IPS-11a (cell line): ENCODE results near the gene SLC16A14.
"Not testable (repeated sequence)": the region's sequence is repeated elsewhere in the genome, so short reads cannot be mapped to it uniquely, and the experiment has no call there.

ENCODE experiments used
- H3K4me3 ChIP-seq: one replicate; pipeline ENCODE4 v1.5.1; 2013; ENCODE audit warnings: low read depth, low read length, control low read depth

Gene SLC16A14

DNA sequence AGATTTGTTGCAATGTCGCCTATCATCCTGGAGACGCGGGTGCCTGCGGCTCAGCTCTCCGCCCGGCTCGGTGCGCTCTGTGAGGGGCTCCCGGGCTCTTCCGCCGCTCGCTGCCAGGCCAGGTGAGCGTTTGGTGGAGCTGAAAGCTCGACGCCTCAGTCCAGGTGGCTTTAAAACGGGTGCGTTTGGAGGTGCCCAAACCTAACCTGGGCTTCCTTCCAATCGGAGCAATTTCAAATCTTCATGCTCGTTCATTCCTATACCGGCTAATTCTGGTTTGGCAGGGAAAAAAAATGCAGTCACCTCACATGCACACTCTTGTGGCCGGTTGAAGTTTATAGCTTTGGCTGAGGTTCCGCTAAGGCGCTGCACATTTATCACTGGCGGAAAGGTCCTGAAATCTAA lies at the start of gene SLC16A14:
TSS of gene SLC16A14 (minus strand) at position 274 of the 405 bp plus-strand sequence. CDS start 9,572 bp downstream, outside the sequence.
- H3K4me3 ChIP-seq, result peak within 1 kb of the TSS; percentile 48

DNA sequence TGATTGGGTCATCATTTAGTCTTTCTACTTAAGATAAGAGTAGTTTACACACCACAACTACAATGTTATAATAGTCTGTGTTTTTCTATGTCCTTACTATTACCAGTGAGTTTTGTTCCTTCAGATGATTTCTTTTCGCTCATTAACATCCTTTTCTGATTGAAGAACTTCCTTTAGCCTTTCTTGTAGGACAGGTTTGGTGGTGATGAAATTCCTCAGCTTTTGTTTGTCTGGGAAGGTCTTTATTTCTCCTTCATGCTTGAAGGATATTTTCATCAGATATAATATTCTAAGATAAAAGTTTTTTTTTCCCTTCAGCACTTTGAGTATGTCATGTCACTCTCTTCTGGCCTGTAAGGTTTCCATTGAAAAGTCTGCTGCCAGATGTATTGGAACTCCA lies 38.0 kb upstream of the SLC16A14 start:
- H3K4me3 ChIP-seq, result no peak overlapping the region

- not testable (repeated sequence) for H3K4me3 ChIP-seq
Observed at GRCh38 chr2:230101967-230102366, 33.2 kb upstream of the SLC16A14 start.

GRCh38 chr2:230097841-230098240 lies 29.1 kb upstream of the SLC16A14 start:
- H3K4me3 ChIP-seq, result no peak overlapping the region

GRCh38 chr2:230097424-230097823 lies 28.7 kb upstream of the SLC16A14 start:
- H3K4me3 ChIP-seq, result no peak overlapping the region

GRCh38 chr2:230090967-230091366 lies 22.2 kb upstream of the SLC16A14 start:
- no peak overlapping the region for H3K4me3 ChIP-seq

- no peak overlapping the region for H3K4me3 ChIP-seq
Observed at GRCh38 chr2:230085201-230085600, 16.5 kb upstream of the SLC16A14 start.

DNA sequence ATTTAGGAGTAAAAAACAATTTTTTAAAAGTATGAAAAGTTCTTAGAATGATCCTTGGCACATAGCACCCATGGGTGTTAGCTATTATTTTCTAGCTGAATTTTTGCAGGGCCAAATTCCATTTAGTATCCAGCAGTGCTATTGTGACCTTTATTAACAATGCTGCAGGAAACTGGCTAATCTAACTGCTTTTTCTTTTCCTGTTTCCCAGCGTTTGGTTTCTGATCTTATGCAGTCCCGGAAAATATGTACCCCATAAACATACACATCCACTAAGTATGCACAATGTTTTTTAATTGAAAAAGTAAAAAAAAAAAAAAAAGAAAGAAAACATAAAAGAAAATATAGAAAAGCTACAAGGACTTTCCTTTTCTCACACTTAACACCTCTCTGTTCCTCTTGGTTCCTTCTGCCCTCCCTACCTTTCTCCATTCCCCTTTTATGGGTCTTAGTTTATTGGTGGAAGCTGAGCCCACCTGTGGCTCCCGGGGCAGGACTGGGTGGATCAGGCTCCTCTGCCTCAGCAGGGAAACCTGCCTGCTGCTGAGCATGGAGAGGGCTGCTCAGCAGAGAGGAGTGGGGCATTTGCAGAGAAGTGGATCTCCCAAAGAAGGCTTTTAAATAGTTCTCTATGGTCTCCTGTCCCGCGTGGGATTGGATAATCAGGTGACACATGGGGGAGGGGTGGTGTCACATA lies 9.3 kb upstream of the SLC16A14 start:
- no peak overlapping the region for H3K4me3 ChIP-seq

- no peak overlapping the region for H3K4me3 ChIP-seq
Observed at GRCh38 chr2:230076819-230077218, 8.1 kb upstream of the SLC16A14 start.

DNA sequence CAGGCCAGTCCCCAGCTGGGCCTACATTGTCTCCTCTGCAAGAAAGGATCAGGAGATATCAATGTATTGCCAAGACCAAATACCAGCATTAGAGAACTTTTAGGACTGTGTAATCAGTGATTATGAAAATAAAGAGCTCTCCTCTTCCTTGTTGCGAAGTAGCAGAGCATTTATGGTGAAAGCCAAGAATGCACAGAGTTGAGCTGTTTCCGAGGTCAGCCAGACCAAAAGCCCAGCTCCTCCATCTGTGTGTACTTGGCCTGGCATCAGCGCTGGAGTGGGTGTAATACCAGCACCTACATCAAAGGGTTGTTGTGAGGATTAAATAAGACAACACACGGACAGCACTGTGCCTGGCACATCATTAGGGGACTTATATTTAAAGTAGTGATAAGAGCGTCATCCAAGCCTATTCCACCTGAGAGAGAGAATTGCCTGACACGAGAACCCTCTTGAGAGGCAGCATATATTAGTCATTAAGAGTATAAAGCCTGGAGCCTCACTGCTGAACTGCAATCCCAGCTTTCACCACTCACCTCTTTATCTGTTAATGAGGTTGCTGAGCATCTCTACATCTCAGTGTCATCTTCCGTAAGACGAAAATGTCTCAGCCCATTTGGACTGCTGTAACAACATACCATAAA lies 7.4 kb upstream of the SLC16A14 start:
- H3K4me3 ChIP-seq, result no peak overlapping the region

GRCh38 chr2:230071421-230071820 lies 2.7 kb upstream of the SLC16A14 start:
- no peak overlapping the region for H3K4me3 ChIP-seq

GRCh38 chr2:230069402-230069801 lies 678 bp upstream of the SLC16A14 start:
- H3K4me3 ChIP-seq, result no peak overlapping the region

GRCh38 chr2:230068016-230068650 lies 591 bp downstream of the SLC16A14 start:
- H3K4me3 ChIP-seq, result peak overlapping the region; percentile 48

DNA sequence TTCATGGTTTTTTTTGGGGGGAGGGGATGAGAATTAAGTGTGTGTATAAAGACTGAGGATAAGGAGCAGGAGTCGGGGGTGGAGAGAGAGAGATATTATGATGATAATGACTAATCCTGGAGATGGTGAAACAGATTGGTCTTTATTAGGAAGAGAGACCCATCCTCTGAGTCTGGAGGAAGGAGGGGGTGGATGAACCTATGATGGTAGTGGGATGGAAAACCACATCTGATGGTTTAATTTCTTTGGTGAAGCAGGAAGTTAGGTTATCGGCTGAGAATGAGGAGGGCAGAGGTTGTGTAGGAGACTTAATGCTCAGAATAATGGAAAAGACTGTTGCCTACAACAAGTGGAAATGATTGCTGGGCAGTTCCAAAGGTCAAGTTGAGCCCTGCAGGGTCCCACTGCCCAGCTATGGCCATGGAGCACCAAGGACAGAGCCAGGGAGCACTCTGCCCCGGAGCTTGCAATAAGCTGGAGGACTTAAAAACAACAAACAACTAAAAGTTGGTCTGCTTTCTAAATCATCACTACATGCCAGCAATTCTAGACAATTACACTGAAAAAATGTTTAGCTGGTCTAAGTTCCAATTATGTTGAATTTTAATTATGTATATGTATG lies 7.9 kb downstream of the SLC16A14 start:
- no peak overlapping the region for H3K4me3 ChIP-seq

DNA sequence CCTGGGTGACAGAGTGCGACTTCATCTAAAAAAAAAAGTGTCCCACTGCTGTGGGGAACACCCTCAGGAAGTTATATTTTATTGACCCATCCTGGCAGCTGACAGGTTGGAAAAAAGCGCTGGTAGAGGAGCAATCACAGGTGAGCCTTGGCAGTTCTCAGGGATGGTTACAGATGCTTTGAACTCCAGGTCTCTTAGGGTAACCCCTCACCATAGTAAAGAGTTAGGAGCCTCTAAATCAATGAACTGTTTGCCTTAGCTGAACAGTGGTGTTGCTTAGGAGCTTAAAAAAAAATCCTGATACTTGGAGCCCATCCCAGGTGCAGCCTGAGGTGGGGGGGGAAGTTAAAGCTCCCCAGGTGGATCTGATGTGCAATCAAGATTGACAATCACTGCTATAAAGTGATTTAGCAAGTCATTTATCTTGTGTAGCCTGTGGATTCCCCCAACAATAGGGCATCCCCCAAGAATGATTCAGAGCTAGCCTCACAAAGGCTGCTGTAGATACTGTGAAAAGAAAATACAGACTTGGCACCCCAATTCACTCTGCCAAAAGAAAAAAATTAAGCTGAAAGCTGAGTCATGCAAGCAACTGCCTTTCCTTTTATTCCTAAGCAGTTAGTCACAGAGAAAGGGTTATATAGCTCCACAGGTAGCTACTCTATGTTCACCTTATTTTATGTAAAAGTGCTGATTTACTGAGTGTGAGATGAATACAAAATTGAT lies 14.8 kb downstream of the SLC16A14 start:
- H3K4me3 ChIP-seq, result no peak overlapping the region

GRCh38 chr2:230052299-230052698 lies 16.4 kb downstream of the SLC16A14 start:
- no peak overlapping the region for H3K4me3 ChIP-seq

- H3K4me3 ChIP-seq, result no peak overlapping the region
Observed at GRCh38 chr2:230050136-230050535, 18.6 kb downstream of the SLC16A14 start.

DNA sequence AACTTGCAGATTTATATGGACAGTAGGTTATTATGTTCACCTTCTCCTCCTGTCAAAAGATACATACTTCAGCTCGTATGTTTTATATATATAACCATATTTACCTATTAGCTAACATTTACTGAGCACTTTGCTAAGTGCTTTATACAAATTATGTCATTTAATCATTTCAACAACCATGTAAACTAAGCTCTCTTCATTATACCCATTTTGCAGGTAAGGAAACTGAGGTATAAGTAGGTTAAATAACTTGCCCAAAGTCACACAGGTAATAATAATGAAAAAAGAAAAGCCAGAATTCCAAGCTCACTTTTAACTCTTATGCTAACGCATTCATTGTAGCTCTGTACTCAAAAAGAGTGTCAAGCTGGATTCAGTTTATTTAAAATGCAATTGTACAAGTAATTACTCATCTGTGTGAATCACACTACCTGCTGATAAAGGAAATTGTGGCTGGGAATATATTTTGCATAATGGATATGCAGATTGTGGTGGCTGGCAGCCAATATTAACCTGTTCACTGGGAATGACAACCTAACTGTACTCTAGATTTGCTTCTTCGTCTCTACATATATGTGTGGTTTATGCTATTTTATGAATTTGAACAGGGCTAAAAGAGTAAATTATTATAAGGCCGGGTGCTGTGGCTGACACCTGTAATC lies 20.6 kb downstream of the SLC16A14 start:
- H3K4me3 ChIP-seq, result no peak overlapping the region

GRCh38 chr2:230046491-230046890 lies 22.2 kb downstream of the SLC16A14 start:
- H3K4me3 ChIP-seq, result no peak overlapping the region

DNA sequence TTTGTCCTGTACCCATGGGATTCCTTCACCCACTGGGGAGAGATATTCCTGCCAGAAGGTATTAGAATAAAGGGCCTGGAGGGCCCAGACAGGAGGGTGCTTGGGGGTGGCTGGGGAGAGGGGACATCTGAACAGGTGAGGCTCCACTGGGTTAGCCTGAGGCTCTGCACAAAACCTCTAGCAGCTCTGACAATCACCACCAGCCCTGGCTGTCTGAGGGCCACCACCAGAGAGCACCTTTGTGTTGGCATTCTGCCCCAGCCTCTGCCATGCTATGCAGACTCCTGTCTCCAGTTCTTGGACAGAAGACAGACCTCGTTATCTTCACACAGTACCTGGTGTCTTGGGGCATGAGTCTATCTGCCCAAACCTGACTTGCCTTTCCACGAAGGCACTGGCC lies 25.3 kb downstream of the SLC16A14 start:
- no peak overlapping the region for H3K4me3 ChIP-seq
